Fibroblast of peridontal ligament (primary cell): ENCODE measurements around the gene WNT8B.

Experiments used
- DNase-seq: peaks from one replicate; pipeline ENCODE4 v3.0.0-alpha.2; 2010; ENCODE audit errors: extremely low read depth

The WNT8B gene

DNA sequence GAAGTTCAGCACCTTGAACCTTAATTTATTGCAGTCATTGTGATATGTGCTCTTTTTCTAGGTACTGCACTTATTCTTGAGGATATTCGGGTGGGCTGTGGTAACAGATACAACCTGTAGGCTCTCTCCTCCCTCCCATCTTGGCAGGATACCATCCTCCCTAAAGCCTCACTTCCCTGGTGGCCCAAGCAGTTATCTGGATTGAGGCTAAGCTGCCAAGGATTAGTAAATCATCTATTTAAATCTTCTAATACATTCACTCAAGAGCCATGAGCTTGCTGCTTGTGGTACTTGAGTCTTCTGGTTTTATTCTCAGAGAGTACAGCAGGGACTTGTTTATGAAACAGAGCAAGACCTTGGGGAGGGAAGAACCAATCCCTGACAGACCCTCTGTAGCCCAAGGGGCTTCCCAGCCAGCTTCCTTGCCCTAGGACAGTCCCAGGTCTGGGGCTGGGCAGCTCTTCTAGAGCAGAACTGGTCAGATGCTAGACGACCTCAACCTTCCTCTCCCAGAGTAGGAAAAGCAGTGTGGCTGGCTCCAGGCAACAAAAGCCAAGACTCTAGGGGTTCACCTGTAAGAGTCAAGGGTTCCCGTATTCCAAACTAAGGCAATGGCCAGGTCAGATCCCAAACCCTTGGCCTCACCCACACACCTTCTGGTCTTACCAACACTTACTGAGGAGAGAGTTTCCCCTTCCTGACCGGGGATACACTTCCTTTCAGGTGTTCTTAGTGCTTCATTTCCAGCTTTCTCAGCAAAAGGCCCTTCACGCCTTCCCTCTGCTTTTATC lies 21.3 kb downstream of the WNT8B start:
- DNase-seq: no peak

- no peak for DNase-seq
Measured at GRCh38 chr10:100485366-100485765, 22.6 kb downstream of the WNT8B start.

- DNase-seq: no peak
Measured at GRCh38 chr10:100485801-100486495, 23.1 kb downstream of the WNT8B start.

GRCh38 chr10:100487529-100487928 lies 24.7 kb downstream of the WNT8B start:
- DNase-seq: no peak

DNA sequence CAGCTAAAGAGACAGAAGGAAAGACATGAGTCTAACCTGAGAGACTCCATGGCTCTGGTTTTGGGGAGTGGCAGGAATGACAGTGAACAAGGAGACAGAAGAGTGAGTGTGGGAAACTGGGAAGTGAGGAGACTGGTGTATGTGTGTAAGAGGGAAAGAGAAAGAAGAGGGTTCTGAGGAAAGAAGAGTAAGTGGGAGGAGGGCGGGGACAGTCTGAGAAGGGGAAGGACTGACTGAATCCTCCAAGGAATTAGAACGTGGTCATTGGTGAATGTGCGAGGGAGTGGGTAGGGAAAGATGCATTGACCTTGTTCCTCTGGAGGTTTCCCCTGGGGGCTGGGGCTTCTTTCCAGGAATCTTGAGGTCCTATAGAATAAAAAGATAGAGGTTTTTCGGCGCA lies 26.6 kb downstream of the WNT8B start:
- DNase-seq: no peak

- no peak for DNase-seq
Measured at GRCh38 chr10:100490531-100490930, 27.7 kb downstream of the WNT8B start.

DNA sequence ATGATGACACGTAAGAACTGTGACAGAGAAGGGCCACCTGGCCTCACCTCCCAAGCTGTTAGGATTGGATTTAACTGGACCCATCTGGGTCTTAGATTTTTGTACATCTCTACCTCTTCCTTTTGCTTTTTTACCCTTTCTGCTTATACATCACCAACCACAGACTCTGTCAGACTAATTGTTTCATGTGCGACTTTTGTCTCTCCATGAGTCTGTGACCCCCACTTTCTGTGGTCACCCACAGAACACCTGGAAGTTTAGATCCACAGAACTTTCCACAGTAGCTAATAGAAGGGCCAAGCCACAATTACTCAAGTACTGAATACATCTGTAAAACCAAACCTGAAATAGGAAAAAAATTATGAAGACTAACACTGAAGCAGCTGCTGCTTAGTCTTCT lies 33.8 kb downstream of the WNT8B start:
- DNase-seq: no peak

DNA sequence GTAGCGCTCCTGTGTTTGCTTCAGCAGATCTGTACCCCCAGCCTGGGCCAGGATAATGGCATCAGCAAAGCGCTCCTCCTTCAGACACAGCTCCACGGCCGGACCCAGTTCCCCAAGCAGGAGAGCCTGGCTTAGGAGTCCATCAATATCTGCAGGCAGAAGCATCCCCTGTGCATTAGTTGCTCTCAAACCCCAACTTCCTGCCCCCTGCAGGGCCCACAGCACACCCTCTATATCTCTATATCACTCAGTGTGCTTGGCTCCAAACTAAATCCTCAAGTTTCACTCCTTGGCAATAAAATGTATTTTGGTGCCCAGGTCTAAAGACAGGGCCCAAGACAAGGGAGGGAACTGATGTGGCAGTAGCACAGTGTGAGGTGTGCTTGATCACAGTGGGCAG lies 35.2 kb downstream of the WNT8B start:
- no peak for DNase-seq

DNA sequence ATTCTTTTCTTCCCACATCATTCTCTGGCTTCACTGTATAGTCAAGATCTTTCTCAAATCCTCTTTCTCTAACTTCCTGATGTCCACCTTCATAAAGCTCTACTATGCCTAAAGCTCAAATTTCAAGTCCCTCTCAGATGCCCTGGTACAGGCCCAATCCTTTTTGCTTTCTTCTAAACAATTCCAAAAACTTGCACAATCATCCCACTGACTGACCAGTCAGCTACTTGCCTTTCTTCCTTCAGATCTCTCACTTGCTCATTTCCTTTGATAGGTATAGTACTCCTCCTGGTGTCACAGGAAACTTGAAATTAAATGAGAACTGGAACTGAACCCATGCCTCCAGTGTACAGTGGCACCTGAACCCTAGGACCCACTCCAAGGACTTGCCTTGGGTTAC lies 38.6 kb downstream of the WNT8B start:
- peak; percentile 49 for DNase-seq

DNA sequence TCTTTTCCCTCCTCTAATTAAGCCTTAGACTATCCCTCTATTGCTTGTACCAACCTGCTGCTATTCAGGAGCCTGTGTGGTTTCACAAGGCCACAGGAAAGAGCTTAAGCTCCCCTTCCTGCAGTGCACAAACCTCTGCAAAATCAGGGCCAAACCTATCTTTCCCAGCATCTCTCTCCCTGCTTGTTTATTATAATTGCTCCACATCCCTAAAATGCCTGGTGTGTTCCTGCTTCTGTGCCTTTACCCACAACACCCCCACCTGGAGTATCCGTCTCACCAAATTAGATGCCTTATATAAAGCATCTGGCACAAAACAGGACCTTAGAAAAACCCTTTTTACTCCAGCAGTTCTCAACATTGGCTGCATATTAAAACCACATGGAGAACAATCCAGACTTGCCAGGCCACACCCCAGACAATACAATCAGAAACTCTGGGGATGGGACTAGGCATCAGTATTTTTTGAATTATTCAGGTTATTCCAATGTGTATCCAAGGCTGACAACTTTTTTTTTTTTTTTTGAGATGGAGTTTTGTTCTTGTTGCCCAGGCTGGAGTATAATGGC lies 40.2 kb downstream of the WNT8B start:
- peak; percentile 52 for DNase-seq

DNA sequence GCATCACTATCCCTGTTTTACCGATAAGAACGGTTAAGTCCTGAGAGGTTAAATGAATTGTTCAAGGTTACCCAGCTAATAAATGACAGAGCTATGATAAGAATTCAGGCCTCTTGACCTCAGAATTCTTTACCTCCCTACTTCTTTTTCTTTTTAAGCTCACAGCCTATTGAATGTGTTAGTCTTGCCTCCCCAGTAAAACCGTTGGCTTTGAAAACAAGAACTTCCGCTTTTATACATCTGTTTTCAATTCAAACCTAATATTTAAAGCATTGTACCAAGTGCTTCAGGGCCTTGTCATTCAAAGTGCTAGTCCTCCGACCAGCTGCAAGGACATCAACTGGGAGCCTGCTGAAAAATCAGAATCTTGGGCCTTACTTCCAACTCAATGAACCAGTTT lies 41.3 kb downstream of the WNT8B start:
- peak; percentile 27 for DNase-seq

DNA sequence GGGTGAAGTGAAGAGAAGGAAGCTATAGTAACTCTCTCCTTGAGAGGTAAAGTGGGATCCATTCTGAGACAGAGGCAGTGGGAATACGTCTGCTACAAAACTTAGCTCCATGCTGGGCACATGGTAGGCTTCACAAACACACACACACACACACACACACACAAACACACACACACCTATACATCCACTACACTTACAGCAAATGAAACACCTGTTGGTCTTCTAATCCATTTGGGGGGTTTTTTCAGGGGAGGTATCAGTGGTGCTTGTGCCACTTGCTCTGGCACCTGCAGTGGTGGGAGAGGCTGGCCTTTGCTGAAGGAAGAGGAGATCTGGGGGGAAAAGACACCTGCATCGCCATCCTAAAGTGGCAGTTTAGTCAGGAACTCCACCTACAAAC lies 42.4 kb downstream of the WNT8B start:
- no peak for DNase-seq

GRCh38 chr10:100506596-100507356 lies 44.0 kb downstream of the WNT8B start:
- DNase-seq: peak; percentile 50

DNA sequence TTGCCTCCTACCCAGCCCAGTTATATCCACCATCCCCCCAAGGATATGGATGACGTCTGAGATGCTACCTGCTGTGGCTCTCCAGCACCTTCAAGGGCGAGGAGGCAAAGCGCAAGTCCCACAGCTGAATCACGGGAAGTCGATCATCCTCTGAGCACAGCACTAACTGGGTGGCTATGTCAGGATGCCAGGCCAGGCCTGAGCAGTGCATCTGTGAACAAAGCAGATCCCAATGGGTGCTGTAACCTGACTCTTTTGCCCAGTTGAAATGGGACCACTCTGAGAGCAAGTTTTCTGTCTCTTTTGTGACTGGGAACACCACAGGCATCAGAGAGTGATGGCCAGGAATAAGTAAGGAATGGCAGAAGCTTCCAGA lies 44.5 kb downstream of the WNT8B start:
- no peak for DNase-seq

DNA sequence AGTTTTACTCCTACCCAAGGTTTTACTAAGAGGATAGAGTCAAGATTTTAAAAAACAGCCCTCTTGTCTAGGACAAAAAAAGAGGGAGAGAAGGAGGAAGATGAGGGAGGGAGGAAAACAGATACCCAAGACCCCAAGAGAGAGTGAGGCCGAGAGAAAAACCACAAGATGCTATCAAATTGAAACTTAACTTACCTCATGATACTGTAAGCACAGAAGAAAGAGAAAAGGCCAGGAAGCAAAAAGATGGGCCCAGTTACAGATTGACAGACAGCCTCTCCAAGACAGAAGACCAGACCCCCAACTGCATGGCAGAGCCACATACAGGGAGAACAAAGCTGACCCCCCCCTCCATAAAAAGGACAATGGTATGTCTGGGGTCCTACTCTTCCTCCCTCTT lies 45.5 kb downstream of the WNT8B start:
- DNase-seq: no peak

DNA sequence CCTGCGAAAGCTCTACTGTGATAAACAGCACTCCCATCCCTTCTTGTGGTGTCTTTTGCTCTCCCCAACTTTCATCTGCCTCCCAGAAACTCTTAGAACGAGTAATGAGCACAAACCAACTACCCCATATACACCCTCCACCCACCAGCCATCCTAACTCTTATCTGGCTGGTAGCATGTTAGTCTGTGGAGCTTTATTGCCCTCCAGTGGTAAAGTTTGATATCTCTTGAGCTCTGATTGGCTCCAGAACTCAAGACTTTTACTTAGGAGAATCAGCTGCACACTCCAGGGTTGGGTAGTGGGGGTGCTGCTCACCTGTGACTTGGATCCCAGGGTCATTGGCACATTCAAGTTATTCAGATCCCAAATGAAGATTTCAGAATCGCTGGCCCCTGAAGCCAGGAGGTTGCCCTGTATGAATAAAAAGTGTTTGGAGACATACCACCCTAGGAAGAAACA lies 45.9 kb downstream of the WNT8B start:
- DNase-seq: peak; percentile 76

DNA sequence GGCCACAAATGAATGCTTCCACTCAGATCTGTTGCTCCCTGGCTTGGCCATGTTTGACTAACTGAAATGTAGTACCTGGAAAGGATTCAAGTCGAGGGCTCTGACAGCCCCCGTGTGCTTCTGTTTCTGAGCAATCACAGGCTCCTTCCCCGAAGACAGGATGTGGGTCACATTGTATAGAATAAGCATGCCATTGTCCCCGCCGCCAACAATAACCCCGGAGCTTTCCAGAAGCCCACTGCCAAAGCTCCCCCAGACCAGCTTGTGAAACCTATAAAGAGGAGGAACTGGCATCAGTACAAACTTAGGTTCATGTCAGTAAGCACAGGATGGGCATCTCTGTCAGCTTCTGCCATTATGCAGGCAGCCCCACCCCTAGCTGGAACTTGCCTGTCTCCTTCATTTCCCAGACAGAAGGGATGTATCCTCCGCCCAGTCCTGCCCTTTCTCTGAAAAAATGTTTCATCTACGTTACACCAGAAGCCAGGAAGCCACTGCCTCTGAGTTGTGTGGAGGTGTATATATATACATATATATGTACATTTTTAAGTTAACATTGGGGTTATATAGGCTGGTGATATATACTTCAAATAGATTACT lies 46.5 kb downstream of the WNT8B start:
- no peak for DNase-seq

DNA sequence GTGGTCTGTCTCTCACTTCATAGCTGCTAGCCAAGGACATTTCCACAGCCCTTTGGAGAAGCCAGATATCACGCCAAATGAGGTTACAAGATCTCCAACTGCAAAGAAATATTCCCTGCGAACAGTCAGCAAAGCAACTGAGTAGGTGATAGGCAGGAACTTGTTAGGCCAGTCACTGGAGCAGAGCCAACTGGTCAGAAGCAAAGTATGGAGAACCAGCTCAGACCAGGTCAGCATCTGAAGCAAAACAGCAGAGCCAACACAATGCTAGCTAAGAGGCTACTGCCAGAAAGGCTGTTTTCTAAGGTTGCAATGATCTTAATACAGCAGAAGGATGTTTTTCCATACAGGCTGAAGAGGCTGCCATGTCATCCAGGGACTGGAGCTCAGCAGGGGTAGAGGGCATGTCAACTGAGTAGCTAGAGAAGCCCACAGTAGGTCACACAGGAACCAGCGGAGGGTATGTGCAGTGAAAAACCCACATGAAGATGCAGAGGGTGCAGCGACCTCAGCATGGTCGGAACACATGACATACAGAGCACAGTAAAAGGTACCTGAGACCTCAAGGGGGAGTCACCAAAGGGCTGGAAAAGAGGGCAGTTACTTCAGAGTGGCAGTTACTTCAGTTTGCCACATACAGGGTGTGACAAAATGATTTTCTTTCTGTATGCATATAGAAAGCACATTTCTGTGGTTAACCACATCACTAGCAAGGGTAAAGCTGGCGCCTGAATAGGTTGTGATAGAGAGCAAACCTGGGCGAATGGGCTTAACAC lies 47.9 kb downstream of the WNT8B start:
- no peak for DNase-seq

DNA sequence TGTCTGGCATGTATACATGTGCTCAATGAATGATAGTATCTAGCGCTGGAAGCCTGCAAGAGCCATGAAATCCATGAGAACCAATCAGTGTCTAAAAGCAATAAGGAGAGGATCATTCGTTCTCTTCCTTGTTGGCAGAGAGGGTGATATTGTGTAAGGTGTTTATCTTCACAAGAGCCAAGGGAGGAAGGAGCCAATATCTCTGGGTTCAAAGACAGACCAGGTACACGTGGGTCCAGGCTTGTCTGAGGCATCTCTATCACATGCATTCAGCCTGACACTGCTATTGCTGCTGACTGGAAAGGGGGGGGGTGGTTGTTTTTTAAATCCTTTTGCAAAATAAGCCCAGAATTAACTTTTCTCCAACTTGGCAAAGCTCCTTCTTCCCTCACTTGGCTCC lies 52.8 kb downstream of the WNT8B start:
- no peak for DNase-seq

DNA sequence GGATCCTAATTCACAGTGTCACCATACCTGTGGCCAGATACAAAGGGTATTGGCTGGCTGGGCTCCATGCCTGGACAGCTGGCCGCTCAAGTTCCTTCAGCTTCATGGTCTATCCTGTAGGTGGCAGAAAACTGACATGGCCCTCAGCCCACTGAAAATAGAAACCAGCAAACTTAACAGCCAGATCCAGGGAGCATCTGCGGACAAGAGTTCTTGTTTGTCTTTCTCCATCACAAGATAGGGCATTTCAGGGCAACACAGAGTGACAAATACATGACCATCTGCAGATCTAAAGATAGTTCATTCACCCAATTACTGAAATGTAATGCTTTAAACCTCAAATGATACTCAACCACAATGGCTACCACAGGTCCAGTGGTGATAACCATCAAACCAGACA lies 54.0 kb downstream of the WNT8B start:
- DNase-seq: no peak

DNA sequence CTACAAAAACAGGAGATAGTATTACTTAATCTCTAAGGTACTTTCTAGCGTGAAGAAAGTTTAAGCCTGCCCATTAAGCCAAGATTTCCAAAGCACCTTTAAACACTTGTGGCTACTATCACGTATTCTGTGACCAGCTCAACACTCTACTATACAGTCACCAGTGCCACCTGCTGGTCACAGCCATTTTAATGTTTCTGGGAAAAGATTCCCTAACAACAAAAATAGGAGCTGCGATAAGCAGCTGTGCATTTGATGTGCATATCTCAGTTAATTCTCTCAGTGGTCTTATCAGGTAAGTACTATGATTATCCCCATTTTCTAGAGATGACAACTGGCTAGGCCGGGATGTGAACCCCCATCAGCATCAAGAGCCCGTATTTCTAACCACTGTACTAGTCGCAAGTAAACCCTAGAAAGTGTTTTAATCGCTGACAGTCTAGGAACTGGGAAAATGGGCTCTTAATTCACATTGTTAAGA lies 56.0 kb downstream of the WNT8B start:
- DNase-seq: peak; percentile 74
